Transverse colon (tissue), 4 donors: ENCODE data around the gene CHST11. TPM values are rescaled to one million over a fixed set of nuclear protein-coding genes. Genes with fewer than 3 reads are reported as not detected.

Source experiments
- DNase-seq: peaks from one replicate; pipeline ENCODE4 v3.0.0-alpha.2; 2019
- H3K27ac ChIP-seq, 4 donors: fragments of 200-600 bp; sonication (generic); 2 replicates each; pipeline ENCODE4 v1.5.1; 2016 to 2018; ENCODE audit warnings: inconsistent platforms in 4 of 4
- H3K27me3 ChIP-seq: fragments of 200-600 bp; sonication (generic); 2 replicates; pipeline ENCODE4 v1.5.1; 2017; ENCODE audit warnings: inconsistent platforms
- H3K36me3 ChIP-seq, 4 donors: fragments of 200-600 bp; sonication (generic); 2 replicates each; pipeline ENCODE4 v1.5.1; 2017 to 2019; ENCODE audit warnings: inconsistent platforms in 4 of 4
- H3K4me1 ChIP-seq, 4 donors: fragments of 200-600 bp; sonication (generic); 2 replicates each; pipeline ENCODE4 v1.5.1; 2017 to 2020; ENCODE audit warnings: inconsistent platforms in 4 of 4
- H3K4me3 ChIP-seq, 4 donors: fragments of 200-600 bp; sonication (generic); 1 replicate in 1 of 4; 2 replicates in 3 of 4; pipeline versions ENCODE4 v1.5.1 to v1.6.1; 2017 to 2019; ENCODE audit warnings: inconsistent platforms in 4 of 4
- H3K9me3 ChIP-seq, 2 donors: fragments of 200-600 bp; sonication (generic); 2 replicates each; pipeline ENCODE4 v1.5.1; 2017 to 2019; ENCODE audit warnings: inconsistent platforms in 2 of 2
- EP300 ChIP-seq: sonication (generic); formaldehyde crosslinking; IDR thresholded peaks from one replicate; pipeline ENCODE4 v1.6.1; 2017; ENCODE audit warnings: antibody characterized with exemption, low read depth
- POLR2A ChIP-seq: fragments of 450-650 bp; IDR thresholded peaks from one replicate; pipeline ENCODE4 v1.6.1; 2016; ENCODE audit warnings: antibody characterized with exemption, mild to moderate bottlenecking, moderate library complexity
- POLR2AphosphoS5 ChIP-seq, 3 donors: sonication (generic); formaldehyde crosslinking; IDR thresholded peaks; one replicate each; pipeline ENCODE4 v1.6.1; 2016; ENCODE audit warnings: antibody characterized with exemption in 3 of 3
- WGBS, 2 donors: methylation state at CpG; one replicate each; pipeline ENCODE4 v1.1.5; 2018; ENCODE audit warnings: low coverage in 1 of 2; 5-methylcytosine and 5-hydroxymethylcytosine counted together
- in situ Hi-C, 4 donors: fragments of 200-750 bp; cut with MboI; loops; one replicate each; pipeline versions ENCODE4 v1.15.0 to v1.15.1; 2017; ENCODE audit warnings: low sequenced_read_pairs in 3 of 4, low pct_ligation_motif_present in 1 of 4, low pct_unique_long_range_greater_than_20kb in 1 of 4
- intact Hi-C: fragments of 100-400 bp; cut with DNase I; formaldehyde crosslinking; loops from one replicate; pipeline ENCODE4 v1.15.1; 2023; ENCODE audit warnings: low total_unique reads
- total RNA-seq, 4 donors: library from RNA; depleted of rRNA; stranded (reverse); fragments of >200 nt; gene quantifications; one replicate each; pipeline ENCODE4 v1.1.0, GENCODE V29; 2016
- TF ChIP-seq, protein P1 (sequence below), 5 experiments: fragments of 200-600 bp in 3 of 5; fragments of 450-650 bp in 2 of 5; sonication (generic) in 3 of 5; IDR thresholded peaks; 1 replicate in 2 of 5; 2 replicates in 3 of 5; pipeline ENCODE4 v1.5.1; 2016 to 2017; ENCODE audit warnings: antibody characterized with exemption in 5 of 5, inconsistent platforms in 3 of 5, mild to moderate bottlenecking in 2 of 5, moderate library complexity in 1 of 5

Gene CHST11
- total RNA-seq, 4 donors from 2014 or later: 4.2 to 123 (median 31.5) TPM

DNA sequence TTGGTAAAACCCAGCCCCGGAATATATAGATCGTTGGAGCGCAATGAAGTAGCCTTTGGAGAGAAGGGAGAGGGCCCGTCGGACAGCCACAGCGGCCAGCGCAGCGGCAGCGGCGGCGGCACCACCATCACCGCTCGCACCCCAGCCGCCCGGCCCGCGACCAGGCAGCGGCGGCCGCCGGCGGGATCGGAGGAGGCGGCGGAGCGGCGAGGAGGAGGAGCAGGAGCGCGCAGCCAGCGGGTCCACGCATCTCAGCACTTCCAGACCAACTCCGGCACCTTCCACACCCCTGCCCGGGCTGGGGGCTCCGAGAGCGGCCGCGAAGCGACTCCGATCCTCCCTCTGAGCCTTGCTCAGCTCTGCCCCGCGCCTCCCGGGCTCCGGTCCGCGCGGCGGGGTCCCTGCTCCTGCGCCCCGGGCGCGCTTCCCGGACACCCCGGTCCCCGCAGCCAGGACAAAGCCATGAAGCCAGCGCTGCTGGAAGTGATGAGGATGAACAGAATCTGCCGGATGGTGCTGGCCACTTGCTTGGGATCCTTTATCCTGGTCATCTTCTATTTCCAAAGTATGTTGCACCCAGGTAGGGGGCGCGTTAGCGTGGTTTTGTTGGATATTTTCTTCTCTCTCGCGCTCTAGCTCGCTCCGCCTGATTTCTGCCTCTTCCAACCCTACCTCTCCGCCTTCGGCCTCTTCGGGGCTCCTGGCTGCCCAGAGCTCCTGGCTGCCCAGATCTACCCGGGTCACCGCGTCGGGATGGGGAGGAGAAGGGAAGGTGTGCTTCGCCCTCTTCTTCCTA lies 400 bp downstream of the CHST11 start:
- Histone ChIP-seq H3K4me3 (peak overlapping the region; percentile 55 to 91 (median 64)), H3K4me1 (peaks cover 0 to 33% (median 13%) of the 10 kb centered on the region in 4 donors), H3K36me3 (no peaks in the 10 kb centered on the region), H3K9me3 (no peaks in the 10 kb centered on the region), H3K27me3 (peaks cover 31% of the 10 kb centered on the region), H3K27ac (peak overlapping the region; percentile 85 to 94 (median 92))
- in situ Hi-C loops: no loop called here
- TF ChIP-seq, protein P1, sequence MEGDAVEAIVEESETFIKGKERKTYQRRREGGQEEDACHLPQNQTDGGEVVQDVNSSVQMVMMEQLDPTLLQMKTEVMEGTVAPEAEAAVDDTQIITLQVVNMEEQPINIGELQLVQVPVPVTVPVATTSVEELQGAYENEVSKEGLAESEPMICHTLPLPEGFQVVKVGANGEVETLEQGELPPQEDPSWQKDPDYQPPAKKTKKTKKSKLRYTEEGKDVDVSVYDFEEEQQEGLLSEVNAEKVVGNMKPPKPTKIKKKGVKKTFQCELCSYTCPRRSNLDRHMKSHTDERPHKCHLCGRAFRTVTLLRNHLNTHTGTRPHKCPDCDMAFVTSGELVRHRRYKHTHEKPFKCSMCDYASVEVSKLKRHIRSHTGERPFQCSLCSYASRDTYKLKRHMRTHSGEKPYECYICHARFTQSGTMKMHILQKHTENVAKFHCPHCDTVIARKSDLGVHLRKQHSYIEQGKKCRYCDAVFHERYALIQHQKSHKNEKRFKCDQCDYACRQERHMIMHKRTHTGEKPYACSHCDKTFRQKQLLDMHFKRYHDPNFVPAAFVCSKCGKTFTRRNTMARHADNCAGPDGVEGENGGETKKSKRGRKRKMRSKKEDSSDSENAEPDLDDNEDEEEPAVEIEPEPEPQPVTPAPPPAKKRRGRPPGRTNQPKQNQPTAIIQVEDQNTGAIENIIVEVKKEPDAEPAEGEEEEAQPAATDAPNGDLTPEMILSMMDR (IDR thresholded peaks at IDR 0.05): peak in 2 of 5 experiments; percentile 18 to 26
- no peak for TF ChIP-seq POLR2A
- TF ChIP-seq POLR2AphosphoS5 (IDR thresholded peaks at IDR 0.05): peak; percentile 8 to 76 (median 54)
- TF ChIP-seq EP300: no peak
- WGBS, 2 donors: 0 to 2% methylated on average over 5 to 67 of the region's 71 CpGs
- DNase-seq: peak; percentile 66
- intact Hi-C loops: loop anchor here (5.0 kb wide), 1 partner anchor 215 kb away; no protein-coding TSS in a partner anchor

DNA sequence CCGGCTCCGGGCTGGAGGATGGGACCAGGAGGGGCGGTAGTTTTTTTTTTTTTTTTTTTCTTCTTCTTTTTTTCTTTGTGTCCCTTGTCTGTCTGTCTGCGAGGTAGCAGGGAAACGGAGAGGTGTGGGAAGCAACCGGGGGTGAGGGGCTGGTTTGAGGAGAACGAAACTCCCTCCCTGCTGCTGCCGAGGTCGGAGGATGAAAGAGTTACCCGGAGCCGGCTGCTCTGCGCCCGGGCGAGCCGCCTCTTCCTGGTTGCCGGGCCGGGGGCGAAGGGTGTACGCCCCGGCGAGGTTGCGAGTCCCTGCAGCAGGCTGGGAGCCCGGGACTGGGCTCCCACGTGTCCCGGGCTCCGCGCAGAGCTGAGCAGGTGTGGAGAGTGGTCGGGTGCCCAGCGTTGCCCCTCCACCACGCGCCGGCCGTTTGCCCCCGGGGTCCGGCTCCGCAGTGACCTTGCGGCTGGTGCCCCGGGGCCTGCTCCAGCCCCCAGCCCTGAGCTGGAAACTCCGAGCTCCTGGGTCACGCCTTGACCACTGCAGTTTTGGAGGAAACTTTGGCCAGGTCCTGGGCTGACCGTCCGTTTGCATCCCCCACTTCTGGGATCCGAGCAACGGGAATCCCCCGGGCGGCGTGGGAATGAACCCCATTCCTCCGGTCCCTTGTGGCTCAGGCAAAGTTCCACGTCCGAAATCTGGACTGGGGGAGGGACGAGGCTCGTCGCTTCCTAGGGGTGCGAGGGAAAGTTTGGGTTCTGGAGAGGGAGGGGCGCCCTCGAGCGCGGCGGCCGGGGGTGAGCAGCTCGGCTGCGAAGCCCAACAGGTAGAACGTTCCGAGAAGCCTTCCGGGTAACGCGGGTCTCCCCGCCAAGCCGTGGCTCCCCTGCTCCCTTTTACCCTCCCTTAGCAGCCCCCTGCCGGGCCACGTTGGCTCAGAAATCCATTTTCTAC lies 1.3 kb downstream of the CHST11 start:
- TF ChIP-seq EP300: no peak
- TF ChIP-seq, protein P1 (IDR thresholded peaks at IDR 0.05): no peak
- no peak for TF ChIP-seq POLR2AphosphoS5 (IDR thresholded peaks at IDR 0.05)
- TF ChIP-seq POLR2A: no peak
- Histone ChIP-seq H3K4me3 (peak overlapping the region; percentile 55 to 91 (median 64)), H3K36me3 (no peaks in the 10 kb centered on the region), H3K27ac (peak overlapping the region; percentile 85 to 94 (median 92)), H3K4me1 (peaks cover 0 to 42% (median 13%) of the 10 kb centered on the region in 4 donors), H3K9me3 (no peaks in the 10 kb centered on the region), H3K27me3 (peaks cover 31% of the 10 kb centered on the region)
- in situ Hi-C loops: no loop called here
- WGBS, 2 donors: 0 to 3% methylated on average over 1 to 61 of the region's 71 CpGs
- intact Hi-C loops: loop anchor here (5.0 kb wide), 1 partner anchor 214 kb away; no protein-coding TSS in a partner anchor
- peak; percentile 31 for DNase-seq

DNA sequence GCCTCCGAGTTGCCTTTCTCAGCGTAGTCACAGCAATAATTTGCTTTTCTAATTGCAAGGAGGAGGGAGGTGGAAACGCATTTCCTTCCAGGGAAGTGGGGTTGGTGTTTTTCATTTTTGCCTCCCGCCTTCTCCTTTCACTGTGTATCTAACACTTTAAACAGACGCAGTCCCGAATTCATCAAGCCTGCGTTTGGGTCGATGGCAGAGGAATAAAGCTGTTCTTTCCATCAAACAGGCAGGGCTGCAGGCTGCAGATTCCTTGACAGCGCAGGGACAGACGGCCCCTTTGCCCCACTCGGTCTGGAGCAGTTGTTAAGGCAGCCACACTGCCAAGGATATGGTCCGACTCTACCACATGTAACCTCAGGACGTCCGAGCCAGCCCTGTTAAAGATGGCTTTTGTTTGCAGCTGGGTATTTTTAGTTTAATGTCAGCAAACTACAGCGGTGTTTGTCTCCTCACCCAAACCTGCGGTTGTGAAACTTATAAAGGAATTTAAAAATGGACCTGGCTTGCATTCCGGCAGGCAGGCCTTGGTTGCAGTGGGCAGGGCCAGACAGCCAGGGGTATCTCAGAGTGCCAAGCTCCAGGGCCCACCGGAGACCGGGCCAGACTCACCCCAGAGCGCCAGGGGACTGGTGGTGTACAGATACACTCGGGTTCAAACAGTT lies 2.1 kb downstream of the CHST11 start:
- Histone ChIP-seq H3K9me3 (no peaks in the 10 kb centered on the region), H3K27ac (peak overlapping the region; percentile 85 to 94 (median 92)), H3K36me3 (no peaks in the 10 kb centered on the region), H3K4me3 (peak overlapping the region; percentile 55 to 91 (median 64)), H3K27me3 (peaks cover 31% of the 10 kb centered on the region), H3K4me1 (peaks cover 0 to 50% (median 13%) of the 10 kb centered on the region in 4 donors)
- peak; percentile 22 for DNase-seq
- intact Hi-C loops (loop anchor here (5.0 kb wide), 1 partner anchor 213 kb away; no protein-coding TSS in a partner anchor), in situ Hi-C loops (no loop called here)
- TF ChIP-seq POLR2A (no peak), POLR2AphosphoS5 (IDR thresholded peaks at IDR 0.05) (no peak), EP300 (no peak)
- TF ChIP-seq, protein P1 (IDR thresholded peaks at IDR 0.05): no peak
- WGBS, 2 donors: 0 to 28% methylated on average over 2 to 21 of the region's 21 CpGs
